ENCODE data around the gene SH3BP5L. TPM values are rescaled to one million over a fixed set of nuclear protein-coding genes. Genes with fewer than 3 reads are reported as not detected.

Gene SH3BP5L
- total RNA-seq = 13.2 and 17.2 TPM in 2 replicates
- 5.3 and 6.5 TPM in 2 replicates for polyA plus RNA-seq

- H3K9me3 ChIP-seq (ENCODE audit: low read depth) = no peaks in the 10 kb centered on the region
- H3K27ac ChIP-seq = peak within 1 kb of the TSS; percentile 94
- H3K27me3 ChIP-seq = no peaks in the 10 kb centered on the region
- DNase-seq (ENCODE audit: low spot score) = peak; percentile 96
- TF ChIP-seq EZH2phosphoT487 (IDR thresholded peaks at IDR 0.05; ENCODE audit: low read depth, severe bottlenecking, unreplicated experiment) (no peak), CTCF (IDR thresholded peaks at IDR 0.05; ENCODE audit: poor library complexity) (peak; percentile 68)
- peak within 1 kb of the TSS; percentile 67 for H2AFZ ChIP-seq
- H3K4me1 ChIP-seq (ENCODE audit: insufficient read depth) = peaks cover 20% of the 10 kb centered on the region
- peak within 1 kb of the TSS; percentile 55 for H3K4me3 ChIP-seq
- whole genome bisulfite sequencing (ENCODE audit: low lambda C conversion rate, missing lambda C conversion rate) = under 1% methylated on average over 56 of the region's 56 CpGs
- peaks cover 43% of the 10 kb centered on the region for H3K79me2 ChIP-seq
- H3K4me2 ChIP-seq = peak within 1 kb of the TSS; percentile 95
- H3K9me2 ChIP-seq (replicated peaks; ENCODE audit: insufficient read depth) = no peaks in the 10 kb centered on the region
- H4K20me1 ChIP-seq (ENCODE audit: insufficient read depth, poor library complexity, severe bottlenecking) = peaks cover 7% of the 10 kb centered on the region
- no peaks in the 10 kb centered on the region for H3K36me3 ChIP-seq (replicated peaks; ENCODE audit: insufficient read depth, low read depth)
Measured at GRCh38 chr1:248825909-248826760, at the start of gene SH3BP5L. Gene SH3BP5L, minus strand, starts transcription at chr1:248825915. Its CDS starts 980 bp downstream, at chr1:248824935.

- Histone ChIP-seq H3K27me3 (no peaks in the 10 kb centered on the region), H3K36me3 (replicated peaks; ENCODE audit: insufficient read depth, low read depth) (no peaks in the 10 kb centered on the region), H3K4me1 (ENCODE audit: insufficient read depth) (peaks cover 5% of the 10 kb centered on the region), H3K4me2 (peak overlapping the region; percentile 82), H3K4me3 (peak overlapping the region; percentile 21), H2AFZ (no peak overlapping the region), H3K79me2 (no peaks in the 10 kb centered on the region), H3K27ac (peak overlapping the region; percentile 89), H3K9me3 (ENCODE audit: low read depth) (no peaks in the 10 kb centered on the region), H3K9me2 (replicated peaks; ENCODE audit: insufficient read depth) (no peaks in the 10 kb centered on the region), H4K20me1 (ENCODE audit: insufficient read depth, poor library complexity, severe bottlenecking) (no peaks in the 10 kb centered on the region)
- 4% methylated on average over 23 of the region's 23 CpGs for WGBS (ENCODE audit: low lambda C conversion rate, missing lambda C conversion rate)
- DNase-seq (ENCODE audit: low spot score) = peak; percentile 88
- TF ChIP-seq EZH2phosphoT487 (IDR thresholded peaks at IDR 0.05; ENCODE audit: low read depth, severe bottlenecking, unreplicated experiment) (no peak), EZH2 (IDR thresholded peaks at IDR 0.05; ENCODE audit: borderline replicate concordance) (no peak), CTCF (IDR thresholded peaks at IDR 0.05; ENCODE audit: poor library complexity) (no peak)
Measured at GRCh38 chr1:248873993-248874533, 48.3 kb upstream of the SH3BP5L start.

- WGBS (ENCODE audit: low lambda C conversion rate, missing lambda C conversion rate) = under 1% methylated on average over 41 of the region's 41 CpGs
- peak overlapping the region; percentile 82 for H3K4me2 ChIP-seq
- no peak for TF ChIP-seq CTCF (IDR thresholded peaks at IDR 0.05; ENCODE audit: poor library complexity)
- H3K9me2 ChIP-seq (replicated peaks; ENCODE audit: insufficient read depth) = no peaks in the 10 kb centered on the region
- no peaks in the 10 kb centered on the region for H3K9me3 ChIP-seq (ENCODE audit: low read depth)
- no peaks in the 10 kb centered on the region for H3K36me3 ChIP-seq (replicated peaks; ENCODE audit: insufficient read depth, low read depth)
- H3K4me1 ChIP-seq (ENCODE audit: insufficient read depth) = peaks cover 5% of the 10 kb centered on the region
- no peaks in the 10 kb centered on the region for H3K27me3 ChIP-seq
- H3K79me2 ChIP-seq = no peaks in the 10 kb centered on the region
- H3K27ac ChIP-seq = peak overlapping the region; percentile 89
- DNase-seq (ENCODE audit: low spot score) = peak; percentile 97
- H4K20me1 ChIP-seq (ENCODE audit: insufficient read depth, poor library complexity, severe bottlenecking) = no peaks in the 10 kb centered on the region
- H3K4me3 ChIP-seq = peak overlapping the region; percentile 64
- peak overlapping the region; percentile 98 for H2AFZ ChIP-seq
Measured at GRCh38 chr1:248873409-248873992, 47.8 kb upstream of the SH3BP5L start.
